ENCODE results near the gene PMAIP1.
"Not testable (repeated sequence)": the region's sequence is repeated elsewhere in the genome, so short reads cannot be mapped to it uniquely, and the experiment has no call there.

PMAIP1 gene

DNA sequence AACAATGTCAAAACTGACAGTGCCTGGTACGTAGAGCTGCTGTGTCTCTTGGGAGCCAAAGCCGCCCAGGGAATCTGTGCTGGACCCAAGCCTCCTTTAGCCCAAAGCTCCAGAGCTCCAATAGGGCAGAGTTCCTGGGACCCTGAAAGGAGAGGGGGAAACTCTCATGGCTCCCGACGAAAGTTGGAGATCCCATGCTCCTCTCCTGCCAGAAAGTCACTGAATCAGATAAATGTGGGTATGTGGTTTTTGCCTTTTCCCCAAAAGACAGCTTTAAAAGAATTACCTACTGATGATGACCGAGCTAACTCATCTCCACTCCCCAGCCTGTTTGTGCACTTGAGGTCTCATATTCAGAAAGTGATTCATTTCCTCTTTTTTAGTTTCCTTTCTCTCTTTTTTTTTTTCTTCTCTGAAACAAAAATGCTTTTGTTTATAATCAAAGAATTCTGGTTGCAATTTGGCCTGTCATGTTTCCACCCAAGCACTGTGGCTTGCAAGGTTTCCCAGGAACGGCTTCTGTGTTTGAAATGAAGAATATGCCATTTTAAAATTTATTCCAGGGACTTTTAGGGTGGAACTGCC, 14.1 kb upstream of the PMAIP1 start:
- DNase-seq (ENCODE audit: low read depth): peak; percentile 57

DNA sequence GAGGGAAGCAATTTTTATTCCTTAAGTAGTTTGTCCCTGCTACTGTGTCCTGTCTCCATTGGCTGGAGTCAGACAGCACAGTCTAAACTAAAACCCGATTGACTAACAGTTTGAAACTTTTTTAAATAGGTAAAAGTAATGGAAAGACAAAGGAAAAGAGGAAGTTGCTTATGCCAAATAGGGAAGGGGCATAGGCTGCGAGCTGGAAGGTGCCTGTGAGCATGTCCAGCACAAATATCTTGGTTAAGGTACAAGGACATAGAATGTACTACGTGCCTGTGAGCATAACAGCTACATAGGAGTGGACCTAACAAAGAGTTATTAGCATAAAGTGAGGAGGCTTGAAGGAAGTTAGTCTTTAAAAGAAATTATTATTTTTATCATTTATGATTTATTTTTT, 13.4 kb upstream of the PMAIP1 start:
- not testable (repeated sequence) for DNase-seq (ENCODE audit: low read depth)

DNA sequence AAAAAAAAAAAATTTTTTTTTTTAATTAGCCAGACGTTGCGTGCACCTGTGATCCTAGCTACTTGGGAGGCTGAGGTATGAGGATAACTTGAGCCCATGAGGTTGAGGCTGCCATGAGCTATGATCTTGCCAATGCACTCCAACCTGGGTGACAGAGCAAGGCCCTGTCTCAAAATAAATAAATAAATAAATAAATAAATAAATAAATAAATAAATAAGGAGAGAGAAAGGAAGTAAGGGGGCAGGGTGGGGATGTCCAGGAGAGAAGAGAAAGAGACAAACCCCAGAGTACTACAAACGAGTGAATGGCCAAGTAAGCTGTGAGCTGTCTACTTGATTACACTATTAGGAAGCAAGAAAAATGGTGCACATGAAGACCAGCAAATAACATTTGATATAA, 7.7 kb upstream of the PMAIP1 start:
- no peak for DNase-seq (ENCODE audit: low read depth)

DNA sequence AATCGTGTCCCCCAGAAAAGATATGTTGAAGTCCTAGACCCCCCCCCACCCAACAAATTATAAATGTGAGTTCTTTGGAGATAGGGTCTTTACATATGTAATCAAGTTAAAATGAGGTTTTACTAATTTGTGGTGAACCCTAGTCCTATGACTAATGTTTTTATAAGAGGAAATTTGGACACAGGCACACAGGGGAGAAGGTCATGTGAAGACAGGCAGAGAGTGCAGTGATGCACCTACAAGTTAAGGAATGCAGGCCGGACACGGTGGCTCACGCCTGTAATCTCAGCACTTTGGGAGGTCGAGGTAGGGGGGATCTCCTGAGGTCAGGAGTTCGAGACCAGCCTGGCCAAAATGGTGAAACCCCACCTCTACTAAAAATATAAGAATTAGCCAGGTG, 5.8 kb upstream of the PMAIP1 start:
- no peak for DNase-seq (ENCODE audit: low read depth)

DNA sequence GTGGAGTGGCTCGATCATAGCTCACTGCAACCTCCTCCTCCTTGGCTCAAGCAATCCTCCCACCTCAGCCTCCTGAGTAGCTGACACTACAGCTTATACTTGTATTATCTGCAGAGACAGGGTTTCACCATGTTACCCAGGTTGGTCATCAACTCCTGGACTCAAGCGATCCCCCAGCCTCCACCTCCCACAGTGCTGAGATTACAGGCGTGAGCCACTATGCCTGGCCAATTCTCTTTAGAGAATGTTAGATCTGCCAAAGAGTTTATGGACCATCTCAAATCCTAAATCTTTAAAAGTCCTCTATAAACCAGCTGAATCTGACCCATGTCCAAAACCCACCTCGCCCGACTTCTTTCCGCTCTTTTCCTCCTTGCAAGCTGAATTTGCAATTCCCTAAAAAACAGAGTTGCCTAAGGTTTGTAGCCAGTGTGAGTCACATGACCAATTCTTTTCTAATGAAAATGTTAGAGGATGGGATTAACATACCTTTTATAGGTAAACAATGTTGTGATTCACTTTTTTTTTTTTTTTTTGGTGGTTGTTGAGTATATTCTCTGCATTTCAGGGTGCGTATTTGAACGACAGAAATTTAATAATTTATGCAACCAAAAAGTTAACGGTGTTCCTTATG, 2.4 kb upstream of the PMAIP1 start:
- no peak for DNase-seq (ENCODE audit: low read depth)

DNA sequence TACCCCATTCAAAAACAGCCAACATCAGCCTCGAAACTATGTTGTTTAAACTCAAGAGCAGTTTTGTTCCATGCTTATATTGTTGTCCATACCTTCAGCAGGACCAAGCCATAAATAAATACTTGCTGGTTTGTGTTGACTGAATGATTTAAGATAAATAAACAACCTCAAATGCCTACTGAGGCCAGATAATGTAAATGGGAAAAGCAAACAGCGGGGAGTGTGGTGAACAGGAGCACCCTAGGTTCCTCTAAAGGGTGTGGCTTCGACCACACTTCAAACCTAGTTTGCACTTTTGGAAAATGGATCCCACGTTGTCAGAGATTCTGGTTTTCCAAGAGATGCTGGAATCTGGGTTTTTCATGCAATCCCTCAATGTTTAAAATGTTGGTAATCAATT, 1.7 kb upstream of the PMAIP1 start:
- no peak for DNase-seq (ENCODE audit: low read depth)

DNA sequence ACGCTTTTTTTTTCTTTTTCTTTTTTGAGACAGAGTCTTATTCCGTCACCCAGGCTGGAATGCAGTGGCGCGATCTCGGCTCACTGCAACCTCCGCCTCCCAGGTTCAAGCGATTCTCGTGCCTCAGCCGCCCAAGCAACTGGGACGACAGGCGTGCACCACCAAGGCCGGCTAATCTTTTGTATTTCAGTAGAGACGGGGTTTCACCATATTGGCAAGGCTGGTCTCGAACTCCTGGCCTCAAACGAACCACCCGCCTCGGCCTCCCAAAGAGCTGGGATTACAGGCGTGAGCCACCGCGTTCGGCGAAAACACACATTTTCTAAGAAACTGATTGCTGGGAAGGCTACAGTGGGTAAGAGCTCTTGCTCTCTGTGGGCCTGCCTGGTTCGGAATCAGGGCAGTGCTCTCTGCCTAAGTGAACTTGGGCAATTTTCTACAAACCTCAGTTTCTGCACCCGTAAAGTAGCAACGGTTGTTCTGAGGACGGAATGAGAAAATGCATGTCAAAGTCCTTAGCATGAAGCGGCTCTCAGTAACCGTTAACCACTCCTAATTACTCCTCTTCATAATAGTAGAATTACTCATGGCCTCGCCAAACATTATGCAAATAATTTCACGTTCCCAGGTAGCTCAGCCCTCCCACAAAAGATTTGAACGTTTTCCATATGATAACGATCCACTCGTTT, 1.0 kb upstream of the PMAIP1 start:
- no peak for DNase-seq (ENCODE audit: low read depth)

DNA sequence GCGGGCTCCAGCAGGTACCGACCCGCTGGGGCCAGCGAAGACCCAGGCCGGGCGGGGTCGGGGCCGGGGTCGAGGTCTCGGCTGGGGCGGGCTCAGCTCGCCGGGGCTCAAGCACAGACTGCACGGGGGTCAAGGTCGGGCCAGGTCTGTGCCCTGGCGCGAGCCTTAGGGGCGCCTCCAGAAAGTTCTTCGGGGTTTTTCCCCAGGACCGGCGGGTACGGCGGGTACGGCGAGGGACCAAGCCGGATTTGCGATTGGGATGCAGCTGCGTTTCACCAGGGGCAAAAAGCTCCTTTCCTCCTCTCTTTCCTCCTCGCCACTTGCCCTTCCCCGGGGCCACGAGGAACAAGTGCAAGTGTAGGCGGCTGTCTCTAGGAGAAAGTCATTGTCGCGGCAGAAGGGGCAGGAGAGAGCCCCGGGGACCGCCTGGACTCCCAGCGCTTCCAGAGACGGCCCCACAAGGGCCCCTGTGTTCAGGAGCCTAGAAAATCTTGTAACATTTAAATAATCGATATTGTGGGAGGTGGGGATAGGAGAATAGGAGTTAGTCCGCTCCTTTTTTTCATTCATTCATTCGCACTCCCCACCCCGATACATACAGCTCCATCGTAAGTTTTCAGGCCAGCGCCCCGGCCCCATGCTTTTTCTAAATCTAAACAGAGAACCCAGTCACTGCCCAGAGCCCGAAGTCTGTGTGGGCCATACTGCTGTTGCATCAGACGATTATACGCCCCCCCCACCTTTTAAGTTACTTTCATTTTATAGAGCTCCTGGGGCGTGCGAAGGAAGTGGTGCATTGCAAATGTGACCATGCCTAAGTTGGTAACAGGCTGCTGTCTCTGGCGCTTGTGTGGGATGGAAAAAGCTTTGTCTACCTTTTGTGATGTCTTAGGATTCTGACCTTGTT, 679 bp downstream of the PMAIP1 start:
- no peak for DNase-seq (ENCODE audit: low read depth)

DNA sequence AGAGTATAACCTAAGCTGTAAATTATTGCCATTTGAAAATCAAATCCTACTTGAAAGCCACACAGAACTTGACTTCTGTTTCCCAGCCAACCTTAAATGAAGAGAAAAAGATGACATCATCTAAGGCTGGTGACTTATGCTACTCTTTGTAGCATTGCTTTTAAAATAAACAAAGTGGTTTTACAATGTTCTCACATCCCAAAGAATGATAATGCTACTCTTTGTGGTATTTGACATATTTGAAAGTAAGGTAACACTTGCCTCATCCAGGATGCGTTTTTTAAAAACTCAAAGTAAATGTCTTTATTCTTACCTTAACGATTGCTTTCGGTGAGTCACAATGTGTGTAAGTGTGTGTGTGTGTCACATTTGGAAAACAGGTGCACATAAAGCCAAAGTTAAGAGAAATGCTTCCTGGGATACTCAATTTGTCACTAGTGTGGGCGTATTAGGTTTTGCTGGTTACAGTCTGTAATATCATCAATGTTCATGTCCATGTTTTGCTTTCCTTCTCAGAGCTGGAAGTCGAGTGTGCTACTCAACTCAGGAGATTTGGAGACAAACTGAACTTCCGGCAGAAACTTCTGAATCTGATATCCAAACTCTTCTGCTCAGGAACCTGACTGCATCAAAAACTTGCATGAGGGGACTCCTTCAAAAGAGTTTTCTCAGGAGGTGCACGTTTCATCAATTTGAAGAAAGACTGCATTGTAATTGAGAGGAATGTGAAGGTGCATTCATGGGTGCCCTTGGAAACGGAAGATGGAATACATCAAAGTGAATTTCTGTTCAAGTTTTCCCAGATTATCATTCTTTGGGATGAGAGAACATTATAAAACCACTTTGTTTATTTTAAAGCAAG, 2.6 kb downstream of the PMAIP1 start:
- DNase-seq (ENCODE audit: low read depth): no peak

DNA sequence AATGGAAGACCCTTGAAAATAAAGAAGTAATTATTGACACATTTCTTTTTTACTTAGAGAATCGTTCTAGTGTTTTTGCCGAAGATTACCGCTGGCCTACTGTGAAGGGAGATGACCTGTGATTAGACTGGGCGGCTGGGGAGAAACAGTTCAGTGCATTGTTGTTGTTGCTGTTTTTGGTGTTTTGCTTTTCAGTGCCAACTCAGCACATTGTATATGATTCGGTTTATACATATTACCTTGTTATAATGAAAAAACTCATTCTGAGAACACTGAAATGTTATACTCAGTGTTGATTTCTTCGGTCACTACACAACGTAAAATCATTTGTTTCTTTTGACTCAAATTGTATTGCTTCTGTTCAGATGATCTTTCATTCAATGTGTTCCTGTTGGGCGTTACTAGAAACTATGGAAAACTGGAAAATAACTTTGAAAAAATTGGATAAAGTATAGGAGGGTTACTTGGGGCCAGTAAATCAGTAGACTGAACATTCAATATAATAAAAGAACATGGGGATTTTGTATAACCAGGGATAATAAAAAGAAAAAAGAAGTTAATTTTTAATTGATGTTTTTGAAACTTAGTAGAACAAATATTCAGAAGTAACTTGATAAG, 3.3 kb downstream of the PMAIP1 start:
- DNase-seq (ENCODE audit: low read depth): no peak

DNA sequence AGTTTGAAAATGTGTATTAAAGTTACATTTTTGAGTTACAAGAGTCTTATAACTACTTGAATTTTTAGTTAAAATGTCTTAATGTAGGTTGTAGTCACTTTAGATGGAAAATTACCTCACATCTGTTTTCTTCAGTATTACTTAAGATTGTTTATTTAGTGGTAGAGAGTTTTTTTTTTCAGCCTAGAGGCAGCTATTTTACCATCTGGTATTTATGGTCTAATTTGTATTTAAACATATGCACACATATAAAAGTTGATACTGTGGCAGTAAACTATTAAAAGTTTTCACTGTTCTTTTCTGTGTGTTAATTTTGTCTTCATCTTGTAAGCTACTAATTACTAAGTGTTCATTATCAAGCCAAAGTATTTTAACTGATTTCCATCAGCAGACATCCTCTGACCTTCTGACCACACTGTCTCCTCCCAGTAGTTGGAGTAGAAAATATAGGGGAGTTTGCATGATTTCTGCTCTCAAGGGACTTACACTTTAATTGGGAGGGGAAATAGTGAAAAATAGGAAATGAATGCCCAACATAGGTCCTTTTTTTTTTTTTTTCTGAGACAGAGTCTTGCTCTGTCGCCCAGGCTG, 4.3 kb downstream of the PMAIP1 start:
- DNase-seq (ENCODE audit: low read depth): no peak

DNA sequence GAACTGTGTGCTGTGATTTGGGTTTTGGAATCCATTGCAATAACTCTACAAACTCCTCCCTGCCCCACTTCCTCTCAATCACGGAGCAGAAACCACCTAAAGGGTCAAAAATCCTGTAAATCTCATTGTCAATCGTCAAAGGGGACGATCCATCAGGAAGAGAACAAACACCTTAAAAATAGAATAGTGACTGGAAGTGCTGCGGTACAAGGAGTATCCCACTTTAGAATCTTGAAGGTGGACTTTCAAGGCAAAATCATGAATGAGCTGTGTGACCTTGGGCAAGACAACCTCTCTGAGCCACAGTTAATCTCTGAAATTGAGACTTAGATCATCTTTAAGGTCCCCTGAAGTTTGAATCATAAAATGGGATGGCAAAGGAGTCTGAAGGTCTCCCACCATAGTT, 5.9 kb downstream of the PMAIP1 start:
- no peak for DNase-seq (ENCODE audit: low read depth)

DNA sequence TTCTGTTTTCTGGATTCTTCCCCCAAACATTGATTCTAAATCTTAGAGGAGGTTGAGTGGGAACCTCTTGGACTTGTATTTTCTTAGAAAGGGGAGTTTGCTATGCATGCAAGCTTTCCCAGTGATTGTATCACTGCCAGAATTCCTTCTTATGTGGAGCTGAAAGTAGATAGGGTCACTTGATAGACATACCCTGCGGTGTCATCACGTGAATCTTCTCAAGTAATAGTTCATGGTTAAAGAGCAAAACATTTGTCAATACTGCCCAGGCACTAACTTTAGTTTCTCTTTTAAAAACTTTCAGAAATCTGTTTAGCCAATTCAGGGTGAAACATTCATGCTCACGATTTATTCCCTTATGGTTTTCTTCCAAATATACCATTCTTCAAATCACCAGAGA, 6.4 kb downstream of the PMAIP1 start:
- no peak for DNase-seq (ENCODE audit: low read depth)

DNA sequence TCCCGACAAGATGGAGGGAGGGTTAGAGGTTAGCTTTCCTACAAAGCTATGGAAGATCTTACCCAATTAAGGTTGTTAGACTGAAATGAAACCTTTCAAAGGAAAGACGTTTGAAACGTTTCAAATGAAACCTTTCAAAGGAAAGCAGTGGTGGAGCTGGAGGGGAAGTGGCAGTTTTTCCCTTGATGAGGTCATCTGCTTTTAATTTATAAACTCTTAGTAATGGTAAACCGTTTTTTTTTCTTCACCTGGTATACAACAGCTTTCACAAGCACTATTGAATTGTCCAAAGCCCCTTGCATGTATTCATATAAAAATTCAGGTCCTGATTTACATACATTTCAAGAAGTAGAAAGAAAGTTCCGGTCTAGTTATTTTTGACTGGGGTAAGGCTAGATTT, 7.4 kb downstream of the PMAIP1 start:
- DNase-seq (ENCODE audit: low read depth): no peak

DNA sequence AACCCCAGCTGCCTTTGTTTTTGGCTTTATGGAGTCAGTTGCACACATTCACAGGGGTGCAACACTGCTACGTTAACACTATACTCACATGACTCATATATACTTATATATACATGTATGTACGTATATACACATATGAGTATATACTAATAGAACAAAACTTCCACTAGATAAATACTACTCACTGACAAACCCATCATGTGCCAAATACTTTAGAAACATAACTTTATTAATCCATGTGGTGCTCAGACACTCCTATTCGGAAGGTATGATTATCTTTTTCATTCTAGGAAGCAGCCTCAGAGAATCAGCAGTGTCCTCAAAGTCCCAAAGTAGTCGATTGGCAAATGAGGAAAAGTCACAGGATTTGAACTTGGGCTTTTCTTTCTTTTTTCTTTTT, 7.9 kb downstream of the PMAIP1 start:
- no peak for DNase-seq (ENCODE audit: low read depth)

DNA sequence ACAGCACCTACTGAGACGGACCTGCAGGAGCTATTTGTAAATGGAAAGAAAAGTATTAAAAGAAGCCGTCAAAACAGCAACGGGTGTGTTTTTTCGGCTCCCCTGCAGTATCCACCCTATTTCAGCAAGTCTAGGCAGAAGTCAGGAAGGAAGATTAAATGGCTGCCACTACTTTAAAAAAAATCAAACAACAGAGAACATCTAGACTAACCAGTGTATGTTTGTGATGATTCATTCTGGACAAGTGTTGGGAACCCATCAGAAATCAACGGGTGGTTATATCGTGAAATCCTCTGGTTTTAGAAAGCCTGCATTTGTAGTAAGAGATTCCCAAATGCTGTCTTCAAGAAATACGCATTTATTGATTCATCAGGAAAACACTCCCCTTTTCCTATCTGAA, 9.0 kb downstream of the PMAIP1 start:
- no peak for DNase-seq (ENCODE audit: low read depth)

DNA sequence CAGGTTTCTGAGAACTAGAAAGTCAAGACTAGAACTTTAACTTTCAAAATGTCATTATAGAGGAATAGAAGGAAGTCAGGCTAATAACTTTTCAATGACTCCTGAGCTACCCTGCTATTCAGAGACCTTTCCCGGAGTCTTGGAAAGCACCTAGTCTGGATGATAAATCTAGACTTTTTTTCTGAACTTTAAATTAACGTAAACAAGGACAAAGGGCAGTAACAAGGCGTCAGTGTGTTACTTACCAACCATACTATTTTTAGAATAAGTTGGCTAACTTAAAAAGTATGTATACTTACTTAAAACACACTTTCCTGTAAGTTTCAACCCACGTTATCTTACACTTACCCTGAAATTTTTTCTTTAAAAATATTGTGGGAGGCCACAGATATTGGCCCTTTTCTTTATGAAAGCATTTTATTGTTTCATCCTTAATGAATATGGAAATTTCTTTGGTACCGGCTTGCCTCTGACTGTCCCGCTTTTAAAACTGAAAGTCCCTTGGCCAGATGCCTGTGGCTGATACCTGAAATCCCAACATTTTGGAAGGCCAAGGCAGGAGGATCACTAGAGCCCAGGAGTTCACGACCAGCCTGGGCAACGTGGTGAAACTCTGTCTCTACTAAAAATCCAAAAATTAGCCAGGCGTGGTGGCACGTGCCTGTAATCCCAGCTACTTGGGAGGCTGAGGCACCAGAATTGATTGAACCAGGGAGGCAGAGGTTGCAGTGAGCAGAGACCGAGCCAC, 9.7 kb downstream of the PMAIP1 start:
- DNase-seq (ENCODE audit: low read depth): no peak

DNA sequence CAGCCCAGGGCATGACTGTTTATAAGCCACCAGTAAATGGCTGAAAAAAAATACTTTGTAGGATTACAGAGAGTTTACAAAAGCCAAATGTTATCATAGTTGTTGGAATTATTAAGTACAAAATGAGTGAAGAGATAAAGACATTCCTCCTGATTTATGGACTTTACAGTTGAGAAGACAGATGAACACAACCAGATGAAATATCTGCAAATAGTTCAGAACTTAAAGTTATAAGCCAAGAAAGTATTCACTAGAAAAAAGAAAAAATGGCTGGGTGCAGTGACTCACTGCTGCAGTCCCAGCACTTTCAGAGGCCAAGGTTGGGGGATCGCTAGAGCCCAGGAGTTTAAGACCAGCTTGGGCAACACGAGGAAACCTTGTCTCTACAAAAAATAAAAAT, 11.2 kb downstream of the PMAIP1 start:
- DNase-seq (ENCODE audit: low read depth): no peak

DNA sequence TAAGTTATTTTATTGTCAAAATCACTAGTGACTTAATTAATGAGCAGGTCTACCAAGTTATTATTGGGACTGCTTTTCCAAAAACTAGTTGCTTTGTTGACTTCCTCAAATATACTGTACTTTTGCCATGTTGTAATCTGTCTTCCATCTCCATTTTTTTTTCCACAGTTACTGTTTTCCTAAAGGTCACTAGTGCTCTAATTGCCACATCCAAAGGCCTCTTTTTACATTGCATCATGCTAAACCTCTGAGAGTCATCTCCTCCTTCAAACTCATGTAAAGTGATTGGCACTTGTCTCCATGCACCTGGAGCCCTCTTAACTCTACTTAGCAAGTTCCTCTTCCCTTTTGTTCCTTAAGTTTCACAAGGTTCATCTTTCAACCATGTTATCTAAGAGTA, 11.8 kb downstream of the PMAIP1 start:
- no peak for DNase-seq (ENCODE audit: low read depth)

DNA sequence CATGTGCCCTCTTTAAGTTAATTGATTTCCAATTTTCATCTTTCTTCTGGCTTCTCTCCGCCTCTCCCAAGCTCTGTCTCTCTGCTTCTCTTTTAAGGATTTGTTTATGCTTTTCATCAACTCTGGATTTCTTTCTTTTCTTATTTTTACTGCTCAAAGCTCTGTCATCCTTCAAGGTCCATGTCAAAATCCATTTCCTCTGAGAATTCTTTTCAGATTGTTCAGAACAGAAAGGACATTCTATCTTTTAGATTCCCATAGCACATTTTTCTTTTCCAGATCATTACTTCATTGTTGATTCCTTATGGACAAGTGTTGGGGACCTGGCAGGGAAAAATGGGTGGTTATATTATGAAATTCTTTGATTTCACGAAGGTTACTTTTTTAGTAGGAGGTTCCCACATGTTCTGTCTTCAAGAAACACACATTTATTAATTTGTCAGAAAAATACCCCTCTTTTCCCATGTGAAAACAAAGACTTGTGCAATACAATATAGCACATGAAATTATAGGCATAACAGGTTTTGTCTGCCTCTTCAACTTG, 12.3 kb downstream of the PMAIP1 start:
- no peak for DNase-seq (ENCODE audit: low read depth)
